ENCODE results near the gene GNPDA1. TPM values are rescaled to one million over a fixed set of nuclear protein-coding genes. Genes with fewer than 3 reads are reported as not detected.

GNPDA1 gene
- total and polyA plus RNA-seq, 9 of the 15 experiments (the other 6 are each of a cell fraction or from before 2014, with no cell fraction given), result 14.1 to 145 (median 52.2) TPM

GRCh38 chr5:141954194-141954593, 58.6 kb downstream of the GNPDA1 start:
- in situ Hi-C loops (cut with MboI) (no loop called here), intact Hi-C loops (cut with micrococcal nuclease) (no loop called here)
- Histone ChIP-seq H3K79me2 (ENCODE audit: control insufficient read depth, insufficient read depth, low read length) (no peaks in the 10 kb centered on the region), H3K27me3 (ENCODE audit: control insufficient read depth in 2 of 2, insufficient read depth in 2 of 2, low read length in 2 of 2) (peaks cover 20 to 52% of the 10 kb centered on the region in 2 experiments; a peak in 4 of 5 replicates), H3K9me1 (ENCODE audit: control insufficient read depth, insufficient read depth, low read length) (no peaks in the 10 kb centered on the region), H3K36me3 (ENCODE audit: control insufficient read depth, insufficient read depth, low read length) (no peaks in the 10 kb centered on the region), H3K4me2 (ENCODE audit: insufficient read depth, low read length) (no peak overlapping the region), H3K27ac (ENCODE audit: extremely low read depth, low read depth, low read length) (no peak overlapping the region), H2AFZ (ENCODE audit: low read depth, low read length) (no peak overlapping the region), H3K4me1 (replicated peaks in 1 of 2; ENCODE audit: control insufficient read depth in 2 of 2, insufficient read depth in 2 of 2, low read length in 2 of 2) (peaks cover 0 to 4% of the 10 kb centered on the region in 2 experiments; a peak in 1 of 5 replicates), H4K20me1 (replicated peaks; ENCODE audit: control insufficient read depth, insufficient read depth, low read length) (peaks cover 4% of the 10 kb centered on the region; the same call in 1 of the 2 replicates), H3K9me3 (replicated peaks; ENCODE audit: control insufficient read depth, insufficient read depth, low read depth, low read length) (no peaks in the 10 kb centered on the region), H3K9ac (ENCODE audit: insufficient read depth in 1 of 2, low read depth in 2 of 2, low read length in 2 of 2) (no peak overlapping the region), H3K4me3 (no peak overlapping the region)
- POLR2A ChIA-PET, result interaction anchor here (2.8 kb wide), 1 partner anchor 11 kb away, joined by 18 read pairs; no protein-coding TSS in a partner anchor
- WGBS (ENCODE audit: insufficient coverage, low coverage, missing lambda C conversion rate), result 86% methylated on average over 2 of the region's 2 CpGs
- TF ChIP-seq POLR2H (tag; IDR thresholded peaks at IDR 0.05; ENCODE audit: low read depth) (no peak), IRF2 (CRISPR knock-in tag; IDR thresholded peaks at IDR 0.05) (no peak), ATF1 (CRISPR knock-in tag; IDR thresholded peaks at IDR 0.05) (no peak), ATF1 (tag; IDR thresholded peaks at IDR 0.05) (no peak), NRF1 (conservative IDR thresholded peaks at IDR 0.05 in 1 of 2, IDR thresholded peaks at IDR 0.05 in 1 of 2) (no peak), C11orf30 (IDR thresholded peaks at IDR 0.05; ENCODE audit: low read depth) (no peak), PHF21A (IDR thresholded peaks at IDR 0.05; ENCODE audit: borderline replicate concordance, low read depth) (no peak), ZZZ3 (IDR thresholded peaks at IDR 0.05) (no peak), KDM1A (IDR thresholded peaks at IDR 0.05) (no peak)
- BruUV-seq (replicated peaks), result no TSS peak
- CTCF ChIA-PET (ENCODE audit: low intra/inter-chr PET ratio), result no interaction called here
- DNase-seq (ENCODE audit: extremely low read depth in 1 of 4, low spot score in 3 of 4) (no peak), FAIRE-seq (no peak), ATAC-seq (no peak)
